Muscle of leg (tissue), 11 donors: Measurements from ENCODE around the gene DUOX2. TPM values are rescaled to one million over a fixed set of nuclear protein-coding genes. Genes with fewer than 3 reads are reported as not detected.

ENCODE experiments used
- DNase-seq: peaks from one replicate; pipeline ENCODE4 v3.0.0; 2013
- H3K27ac ChIP-seq: one replicate; pipeline ENCODE4 v1.5.1; 2013; ENCODE audit warnings: mild to moderate bottlenecking, low read length, control low read depth
- H3K27me3 ChIP-seq: one replicate; pipeline ENCODE4 v1.6.1; 2013; ENCODE audit warnings: low read length; ENCODE audit not compliant: control insufficient read depth, insufficient read depth
- H3K36me3 ChIP-seq: one replicate; pipeline ENCODE4 v1.6.1; 2013; ENCODE audit warnings: low read length; ENCODE audit not compliant: control insufficient read depth, insufficient read depth
- H3K4me1 ChIP-seq: one replicate; pipeline ENCODE4 v1.6.1; 2013; ENCODE audit warnings: low read length; ENCODE audit not compliant: control insufficient read depth, insufficient read depth
- H3K4me3 ChIP-seq: one replicate; pipeline ENCODE4 v1.5.1; 2013; ENCODE audit warnings: low read length, control low read depth
- H3K9me3 ChIP-seq: replicated peaks from 2 replicates; pipeline ENCODE4 v1.6.1; 2013; ENCODE audit warnings: low read depth, low read length; ENCODE audit not compliant: control insufficient read depth
- WGBS: methylation state at CpG from one replicate; pipeline ENCODE4 v1.1.5; 2013; ENCODE audit warnings: missing lambda C conversion rate; ENCODE audit not compliant: insufficient coverage; 5-methylcytosine and 5-hydroxymethylcytosine counted together
- polyA plus RNA-seq, 8 donors: library from polyadenylated mRNA; unstranded; fragments of 120-200 nt; gene quantifications; one replicate each; pipeline versions ENCODE4 v1.2.1 to v1.2.3, GENCODE V29; 2013; ENCODE audit warnings: inconsistent platforms in 1 of 8, low replicate concordance in 1 of 8; ENCODE audit not compliant: insufficient read length in 8 of 8, insufficient read depth in 1 of 8
- total RNA-seq: library from RNA; stranded (reverse); fragments of 120-200 nt; gene quantifications from one replicate; pipeline ENCODE4 v1.2.4, GENCODE V29; 2013

The DUOX2 gene
- total and polyA plus RNA-seq, 9 donors: 0.03 to 0.38 (median 0.12) TPM; not detected in 3

GRCh38 chr15:45101749-45102148 is 12.2 kb downstream of the DUOX2 start:
- DNase-seq: no peak
- Histone ChIP-seq H3K36me3 (no peaks in the 10 kb centered on the region), H3K4me1 (no peaks in the 10 kb centered on the region), H3K27ac (no peak overlapping the region), H3K4me3 (no peak overlapping the region), H3K9me3 (no peaks in the 10 kb centered on the region), H3K27me3 (peaks cover 18% of the 10 kb centered on the region)
- WGBS: 82% methylated on average over 10 of the region's 12 CpGs

DNA sequence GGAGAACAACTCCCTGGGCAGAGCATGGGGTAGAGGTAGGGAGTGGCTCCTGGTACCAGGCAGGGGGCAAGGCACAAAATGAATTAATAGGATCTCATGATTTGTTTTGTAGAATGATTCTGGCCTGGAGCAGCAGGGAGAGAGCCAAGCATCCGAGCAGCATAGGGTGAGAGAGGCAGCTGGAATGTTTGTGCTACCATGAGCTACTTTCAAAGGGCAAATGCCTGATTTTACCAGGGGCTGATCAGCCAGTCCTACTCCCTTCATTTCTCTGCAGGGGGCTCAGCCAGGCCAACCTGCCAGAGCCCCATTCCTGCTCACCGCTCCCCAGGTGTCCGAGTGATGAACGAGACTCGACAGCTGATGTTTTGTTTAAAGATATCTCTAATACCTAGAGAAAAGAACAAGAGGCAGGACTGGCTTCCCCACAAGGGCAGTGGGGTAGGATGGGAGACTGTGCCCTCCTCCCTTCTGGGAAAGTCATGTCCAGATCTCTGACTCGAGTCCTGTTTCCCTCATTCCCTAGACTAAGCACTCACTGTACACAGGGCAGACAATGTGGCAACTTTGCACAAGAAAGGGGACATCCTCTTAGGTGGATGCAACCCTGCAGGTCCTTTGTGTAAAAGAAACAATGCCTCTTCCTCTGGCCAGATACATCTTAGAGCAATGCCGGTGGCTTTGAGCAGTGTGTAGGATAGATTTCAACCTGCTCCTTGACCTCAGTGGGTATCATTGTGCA is 12.9 kb downstream of the DUOX2 start:
- H3K36me3 ChIP-seq: no peaks in the 10 kb centered on the region
- DNase-seq: no peak
- no peak overlapping the region for H3K4me3 ChIP-seq
- H3K9me3 ChIP-seq: no peaks in the 10 kb centered on the region
- peaks cover 14% of the 10 kb centered on the region for H3K27me3 ChIP-seq
- WGBS: 33% methylated on average over 2 of the region's 7 CpGs
- H3K27ac ChIP-seq: no peak overlapping the region
- H3K4me1 ChIP-seq: no peaks in the 10 kb centered on the region

DNA sequence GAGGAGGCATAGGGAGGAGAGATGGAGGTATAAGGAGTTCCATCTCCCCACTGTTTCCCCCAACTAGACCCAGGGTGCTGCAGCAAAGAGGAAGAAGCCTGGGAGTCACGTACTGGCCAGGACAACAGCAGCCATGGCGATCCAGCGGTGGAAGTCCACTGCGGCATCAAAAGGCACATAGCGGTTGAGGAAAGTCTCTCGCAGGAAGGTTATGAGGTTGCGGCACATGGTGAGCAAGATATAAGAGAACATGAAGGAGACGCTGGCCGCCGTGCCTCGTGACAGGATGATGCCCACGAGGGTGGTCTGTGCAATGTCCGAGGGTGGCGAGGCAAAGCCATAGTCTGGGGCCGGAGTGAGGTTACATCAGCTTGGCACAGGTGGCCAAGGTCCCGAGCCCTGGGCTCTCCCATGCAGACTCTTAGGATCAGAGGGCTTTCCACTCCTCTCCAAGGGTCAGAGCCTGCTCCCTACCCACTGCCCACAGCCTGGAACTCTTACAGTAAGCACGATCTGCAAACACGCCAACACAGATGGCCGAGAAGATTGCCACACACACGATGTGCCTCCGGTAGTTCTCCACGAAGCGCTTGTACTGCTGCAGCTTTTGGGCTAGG is 14.3 kb downstream of the DUOX2 start:
- Histone ChIP-seq H3K9me3 (no peaks in the 10 kb centered on the region), H3K4me1 (no peaks in the 10 kb centered on the region), H3K4me3 (no peak overlapping the region), H3K27ac (no peak overlapping the region), H3K36me3 (no peaks in the 10 kb centered on the region), H3K27me3 (peaks cover 9% of the 10 kb centered on the region)
- 84% methylated on average over 20 of the region's 23 CpGs for WGBS
- no peak for DNase-seq

DNA sequence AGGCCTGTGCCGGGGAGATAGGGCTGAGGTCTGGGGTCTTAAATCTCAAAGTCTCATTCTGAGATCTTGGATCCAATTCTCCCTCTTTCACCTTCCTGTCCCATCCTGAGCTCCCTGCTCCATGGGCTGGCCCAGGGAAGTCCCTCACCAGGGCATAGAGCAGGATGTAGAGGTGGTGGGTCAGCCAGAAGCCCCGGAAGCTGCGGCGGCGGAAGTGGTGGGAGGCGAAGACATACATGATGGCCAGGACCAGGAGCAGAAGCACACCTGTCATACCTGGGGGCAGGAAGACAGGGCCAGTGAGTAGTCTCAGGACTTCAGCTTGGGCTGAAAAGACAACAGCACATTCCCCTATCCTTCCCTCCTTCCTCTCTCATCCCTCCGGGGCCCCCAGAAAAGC is 16.5 kb downstream of the DUOX2 start:
- Histone ChIP-seq H3K4me1 (no peaks in the 10 kb centered on the region), H3K27ac (no peak overlapping the region), H3K9me3 (no peaks in the 10 kb centered on the region), H3K27me3 (peaks cover 8% of the 10 kb centered on the region), H3K36me3 (no peaks in the 10 kb centered on the region), H3K4me3 (no peak overlapping the region)
- WGBS: 92% methylated on average over 4 of the region's 7 CpGs
- no peak for DNase-seq

DNA sequence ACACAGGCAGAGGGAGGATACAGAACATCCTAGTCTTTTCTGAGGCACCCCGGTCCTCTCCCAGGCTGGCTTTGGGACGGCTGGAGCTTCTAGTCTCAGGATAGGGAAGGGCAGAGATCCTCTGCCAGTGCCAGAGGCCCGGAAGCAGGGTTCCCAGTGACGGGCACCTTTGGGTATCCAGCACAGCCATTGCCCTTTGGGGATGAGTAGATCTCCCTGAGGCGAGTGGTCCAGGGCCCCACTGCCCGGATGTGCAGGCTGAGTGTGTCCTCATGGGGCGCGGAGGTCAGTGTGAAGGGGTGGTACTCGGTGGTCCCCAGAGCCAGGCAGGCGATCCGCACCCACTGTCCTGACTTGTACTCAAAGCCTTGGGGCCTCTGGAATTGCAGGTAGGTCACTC is 18.3 kb downstream of the DUOX2 start:
- Histone ChIP-seq H3K27me3 (peaks cover 9% of the 10 kb centered on the region), H3K4me3 (no peak overlapping the region), H3K9me3 (no peaks in the 10 kb centered on the region), H3K4me1 (no peaks in the 10 kb centered on the region), H3K27ac (no peak overlapping the region), H3K36me3 (no peaks in the 10 kb centered on the region)
- DNase-seq: no peak
- 79% methylated on average over 9 of the region's 11 CpGs for WGBS

- no peak overlapping the region for H3K4me3 ChIP-seq
- no peaks in the 10 kb centered on the region for H3K4me1 ChIP-seq
- 63% methylated on average over 9 of the region's 9 CpGs for WGBS
- no peak overlapping the region for H3K27ac ChIP-seq
- no peaks in the 10 kb centered on the region for H3K36me3 ChIP-seq
- no peak for DNase-seq
- no peaks in the 10 kb centered on the region for H3K9me3 ChIP-seq
- peaks cover 9% of the 10 kb centered on the region for H3K27me3 ChIP-seq
Observed at GRCh38 chr15:45094358-45094730, 19.6 kb downstream of the DUOX2 start.

- Histone ChIP-seq H3K4me3 (no peak overlapping the region), H3K4me1 (no peaks in the 10 kb centered on the region), H3K27me3 (peaks cover 12% of the 10 kb centered on the region), H3K9me3 (no peaks in the 10 kb centered on the region), H3K27ac (no peak overlapping the region), H3K36me3 (no peaks in the 10 kb centered on the region)
- no peak for DNase-seq
- WGBS: 81% methylated on average over 3 of the region's 11 CpGs
Observed at GRCh38 chr15:45093622-45094357, 20.2 kb downstream of the DUOX2 start.

GRCh38 chr15:45093013-45093412 is 21.0 kb downstream of the DUOX2 start:
- no peak for DNase-seq
- Histone ChIP-seq H3K27me3 (peaks cover 18% of the 10 kb centered on the region), H3K27ac (no peak overlapping the region), H3K4me1 (no peaks in the 10 kb centered on the region), H3K4me3 (no peak overlapping the region), H3K9me3 (no peaks in the 10 kb centered on the region), H3K36me3 (no peaks in the 10 kb centered on the region)
- 91% methylated on average over 3 of the region's 4 CpGs for WGBS

GRCh38 chr15:45091576-45091975 is 22.4 kb downstream of the DUOX2 start:
- WGBS: 86% methylated on average over 2 of the region's 2 CpGs
- no peaks in the 10 kb centered on the region for H3K36me3 ChIP-seq
- no peak for DNase-seq

DNA sequence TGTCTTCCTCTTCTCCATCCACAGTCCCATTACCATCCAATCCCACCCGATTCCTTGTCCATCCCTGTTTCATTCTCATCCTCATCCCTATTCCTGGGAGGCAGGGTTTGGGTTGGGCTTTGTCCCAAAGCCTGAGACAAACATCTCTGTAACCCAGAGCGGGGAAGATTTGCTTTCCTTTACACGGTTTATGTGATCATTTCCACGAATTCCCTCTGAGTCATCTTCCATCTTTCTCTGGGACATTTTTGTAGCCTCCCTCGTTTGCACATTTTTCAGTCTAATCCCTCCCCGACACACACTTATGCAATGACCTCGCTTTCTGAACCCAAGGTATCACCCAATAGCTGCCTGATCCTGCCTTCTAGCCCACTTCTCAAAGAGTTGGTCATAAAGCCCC is 22.8 kb downstream of the DUOX2 start:
- WGBS: 55% methylated on average over 6 of the region's 7 CpGs
- Histone ChIP-seq H3K9me3 (no peaks in the 10 kb centered on the region), H3K4me3 (no peak overlapping the region), H3K4me1 (no peaks in the 10 kb centered on the region), H3K27ac (no peak overlapping the region), H3K27me3 (peaks cover 18% of the 10 kb centered on the region), H3K36me3 (no peaks in the 10 kb centered on the region)
- no peak for DNase-seq

More at GRCh38 chr15:45091576-45091975, 22.4 kb downstream of the DUOX2 start:
- peaks cover 18% of the 10 kb centered on the region for H3K27me3 ChIP-seq
- H3K9me3 ChIP-seq: no peaks in the 10 kb centered on the region
- H3K4me1 ChIP-seq: no peaks in the 10 kb centered on the region
- H3K27ac ChIP-seq: no peak overlapping the region
- H3K4me3 ChIP-seq: no peak overlapping the region
